Neural cell (in vitro differentiated cells): ENCODE measurements around the gene APBA1.

ENCODE experiments used
- EP300 ChIP-seq: fragments of 450-650 bp; conservative IDR thresholded peaks from 2 replicates; pipeline ENCODE4 v1.6.1; 2014; ENCODE audit warnings: antibody characterized with exemption, mild to moderate bottlenecking, moderate library complexity; ENCODE audit not compliant: poor library complexity, severe bottlenecking
- EZH2 ChIP-seq: fragments of 200-600, 300-800 bp; shearing (Covaris generic), sonication (generic); IDR thresholded peaks from 2 replicates; pipeline ENCODE4 v1.6.1; 2014; ENCODE audit warnings: antibody characterized with exemption, low read length, borderline replicate concordance, mild to moderate bottlenecking; ENCODE audit not compliant: insufficient read depth, poor library complexity, severe bottlenecking
- MXI1 ChIP-seq: fragments of 450-650 bp; conservative IDR thresholded peaks from 2 replicates; pipeline ENCODE4 v1.6.1; 2014; ENCODE audit warnings: antibody characterized with exemption, mild to moderate bottlenecking; ENCODE audit not compliant: poor library complexity, severe bottlenecking
- POLR2AphosphoS5 ChIP-seq: IDR thresholded peaks from 2 replicates; pipeline ENCODE4 v1.6.1; 2012
- RAD21 ChIP-seq: fragments of 450-650 bp; conservative IDR thresholded peaks from 2 replicates; pipeline ENCODE4 v1.6.1; 2014; ENCODE audit warnings: antibody characterized with exemption, mild to moderate bottlenecking, moderate library complexity
- TAF1 ChIP-seq: IDR thresholded peaks from 2 replicates; pipeline ENCODE4 v1.6.1; 2012; ENCODE audit warnings: low read depth
- TF ChIP-seq, protein P1 (sequence below): fragments of 450-650 bp; IDR thresholded peaks from 2 replicates; pipeline ENCODE4 v1.5.1; 2014; ENCODE audit warnings: antibody characterized with exemption, mild to moderate bottlenecking, moderate library complexity; ENCODE audit not compliant: poor library complexity, severe bottlenecking
- TF ChIP-seq, protein P2 (sequence below): IDR thresholded peaks from 2 replicates; pipeline ENCODE4 v1.6.1; 2012; ENCODE audit warnings: borderline replicate concordance

DNA sequence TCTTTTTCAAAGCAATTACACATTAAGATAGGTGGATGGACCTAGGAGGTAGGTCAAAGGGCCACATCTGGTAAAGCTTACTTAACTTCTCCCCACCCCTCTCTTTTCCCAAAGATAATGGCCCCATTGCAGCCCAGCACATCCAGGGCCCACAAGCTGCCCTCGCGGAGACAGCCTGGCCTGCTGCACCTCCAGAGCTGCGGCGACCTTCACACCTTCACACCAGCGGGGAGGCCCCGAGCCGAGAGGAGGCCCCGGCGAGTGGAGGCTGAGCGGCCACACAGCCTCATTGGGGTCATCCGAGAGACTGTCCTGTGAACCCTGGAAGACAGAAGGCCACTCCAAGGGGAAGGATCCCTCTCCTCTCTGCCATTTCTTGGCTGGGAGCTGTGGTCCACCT lies 280.7 kb downstream of the APBA1 start:
- TF ChIP-seq, protein P1, sequence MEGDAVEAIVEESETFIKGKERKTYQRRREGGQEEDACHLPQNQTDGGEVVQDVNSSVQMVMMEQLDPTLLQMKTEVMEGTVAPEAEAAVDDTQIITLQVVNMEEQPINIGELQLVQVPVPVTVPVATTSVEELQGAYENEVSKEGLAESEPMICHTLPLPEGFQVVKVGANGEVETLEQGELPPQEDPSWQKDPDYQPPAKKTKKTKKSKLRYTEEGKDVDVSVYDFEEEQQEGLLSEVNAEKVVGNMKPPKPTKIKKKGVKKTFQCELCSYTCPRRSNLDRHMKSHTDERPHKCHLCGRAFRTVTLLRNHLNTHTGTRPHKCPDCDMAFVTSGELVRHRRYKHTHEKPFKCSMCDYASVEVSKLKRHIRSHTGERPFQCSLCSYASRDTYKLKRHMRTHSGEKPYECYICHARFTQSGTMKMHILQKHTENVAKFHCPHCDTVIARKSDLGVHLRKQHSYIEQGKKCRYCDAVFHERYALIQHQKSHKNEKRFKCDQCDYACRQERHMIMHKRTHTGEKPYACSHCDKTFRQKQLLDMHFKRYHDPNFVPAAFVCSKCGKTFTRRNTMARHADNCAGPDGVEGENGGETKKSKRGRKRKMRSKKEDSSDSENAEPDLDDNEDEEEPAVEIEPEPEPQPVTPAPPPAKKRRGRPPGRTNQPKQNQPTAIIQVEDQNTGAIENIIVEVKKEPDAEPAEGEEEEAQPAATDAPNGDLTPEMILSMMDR, result no peak
- TF ChIP-seq EP300, result no peak
- TF ChIP-seq RAD21, result no peak
- TF ChIP-seq, protein P2, sequence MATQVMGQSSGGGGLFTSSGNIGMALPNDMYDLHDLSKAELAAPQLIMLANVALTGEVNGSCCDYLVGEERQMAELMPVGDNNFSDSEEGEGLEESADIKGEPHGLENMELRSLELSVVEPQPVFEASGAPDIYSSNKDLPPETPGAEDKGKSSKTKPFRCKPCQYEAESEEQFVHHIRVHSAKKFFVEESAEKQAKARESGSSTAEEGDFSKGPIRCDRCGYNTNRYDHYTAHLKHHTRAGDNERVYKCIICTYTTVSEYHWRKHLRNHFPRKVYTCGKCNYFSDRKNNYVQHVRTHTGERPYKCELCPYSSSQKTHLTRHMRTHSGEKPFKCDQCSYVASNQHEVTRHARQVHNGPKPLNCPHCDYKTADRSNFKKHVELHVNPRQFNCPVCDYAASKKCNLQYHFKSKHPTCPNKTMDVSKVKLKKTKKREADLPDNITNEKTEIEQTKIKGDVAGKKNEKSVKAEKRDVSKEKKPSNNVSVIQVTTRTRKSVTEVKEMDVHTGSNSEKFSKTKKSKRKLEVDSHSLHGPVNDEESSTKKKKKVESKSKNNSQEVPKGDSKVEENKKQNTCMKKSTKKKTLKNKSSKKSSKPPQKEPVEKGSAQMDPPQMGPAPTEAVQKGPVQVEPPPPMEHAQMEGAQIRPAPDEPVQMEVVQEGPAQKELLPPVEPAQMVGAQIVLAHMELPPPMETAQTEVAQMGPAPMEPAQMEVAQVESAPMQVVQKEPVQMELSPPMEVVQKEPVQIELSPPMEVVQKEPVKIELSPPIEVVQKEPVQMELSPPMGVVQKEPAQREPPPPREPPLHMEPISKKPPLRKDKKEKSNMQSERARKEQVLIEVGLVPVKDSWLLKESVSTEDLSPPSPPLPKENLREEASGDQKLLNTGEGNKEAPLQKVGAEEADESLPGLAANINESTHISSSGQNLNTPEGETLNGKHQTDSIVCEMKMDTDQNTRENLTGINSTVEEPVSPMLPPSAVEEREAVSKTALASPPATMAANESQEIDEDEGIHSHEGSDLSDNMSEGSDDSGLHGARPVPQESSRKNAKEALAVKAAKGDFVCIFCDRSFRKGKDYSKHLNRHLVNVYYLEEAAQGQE, result no peak
- TF ChIP-seq EZH2, result no peak
- TF ChIP-seq MXI1, result no peak
- no peak for TF ChIP-seq POLR2AphosphoS5
- TF ChIP-seq TAF1, result no peak
